HG03432 (cell line): ENCODE results near the gene AP5B1.

Experiments
- ATAC-seq: cut with Tn5 transposase; IDR thresholded peaks from one replicate; pipeline ENCODE4 v1.9.1; 2021; ENCODE audit warnings: mild to moderate bottlenecking, moderate library complexity; ENCODE audit not compliant: unreplicated experiment

AP5B1 gene

DNA sequence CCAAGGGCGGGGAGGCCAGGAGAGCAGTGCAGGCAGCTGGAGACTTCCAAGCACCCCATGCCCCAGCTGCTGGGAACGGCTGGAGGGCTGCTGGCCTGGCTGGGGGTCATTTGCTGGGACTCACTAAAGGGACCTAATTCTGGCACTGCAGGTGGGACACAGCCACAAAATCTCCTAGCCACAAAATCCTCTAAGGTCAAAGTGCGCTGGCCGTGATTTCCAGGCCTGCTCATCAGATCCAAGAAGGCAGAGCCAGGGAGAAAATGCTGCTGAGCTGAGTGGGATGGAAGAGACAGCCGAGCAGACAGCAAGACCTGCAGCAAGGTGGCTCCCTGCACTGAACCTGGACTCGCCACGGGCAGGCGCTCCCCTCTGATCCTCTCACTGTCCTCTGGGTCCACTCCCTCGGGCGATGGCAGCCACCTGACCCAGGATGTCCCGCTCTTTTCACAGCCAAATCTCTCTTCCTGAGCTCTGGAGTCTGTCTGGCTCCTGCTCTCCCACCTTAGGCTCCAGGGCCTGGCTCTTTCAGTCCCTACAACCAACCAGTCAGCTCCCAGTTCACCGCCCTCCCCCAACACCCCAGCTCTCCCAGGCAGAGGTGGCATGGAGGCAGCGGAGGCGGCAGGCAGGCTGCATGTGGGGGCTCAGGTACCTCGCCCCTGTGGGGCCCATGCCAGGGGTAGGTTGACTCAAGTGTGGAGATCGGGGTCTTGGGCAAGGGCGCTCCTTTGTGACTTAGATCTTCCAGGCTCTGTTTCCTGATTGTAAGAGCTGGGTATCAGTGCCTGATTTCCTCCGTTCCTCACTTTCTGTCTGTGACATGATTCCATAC is 20.6 kb upstream of the AP5B1 start:
- no peak for ATAC-seq

DNA sequence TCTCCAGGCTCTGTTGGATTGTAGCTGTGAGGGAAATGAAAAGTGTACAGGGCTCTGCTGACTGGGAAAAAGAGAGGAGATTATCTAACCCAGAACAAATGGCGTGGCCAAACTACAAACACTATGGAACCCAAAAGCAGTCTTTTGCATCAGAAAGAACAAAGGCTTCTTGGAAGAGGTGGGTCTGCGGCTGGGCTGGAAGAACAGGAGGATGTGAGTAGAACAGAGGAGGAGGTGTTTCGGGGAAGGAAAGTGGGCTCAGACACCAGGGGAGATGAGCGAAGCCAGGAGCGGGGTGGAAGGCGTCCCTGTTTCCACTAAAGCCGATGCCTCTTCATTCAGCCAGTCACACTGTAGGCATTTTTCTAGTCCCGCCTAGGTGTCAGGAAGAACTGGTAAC is 18.1 kb upstream of the AP5B1 start:
- no peak for ATAC-seq

DNA sequence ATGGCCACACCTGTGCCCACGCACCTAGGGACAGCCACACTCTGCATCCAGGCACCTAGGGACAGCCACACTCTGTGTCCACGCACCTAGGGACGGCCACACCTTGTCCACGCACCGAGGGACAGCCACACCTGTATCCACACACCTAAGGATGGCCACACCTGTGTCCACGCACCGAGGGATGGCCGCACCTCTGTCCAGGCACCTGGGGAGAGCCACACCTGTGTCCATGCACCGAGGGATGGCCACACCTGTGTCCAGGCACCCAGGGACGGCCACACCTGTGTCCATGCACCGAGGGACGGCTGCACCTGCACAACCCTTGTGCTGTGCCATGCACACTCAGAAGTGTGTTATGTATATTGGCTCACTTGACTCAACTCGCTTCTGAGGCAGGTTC is 16.9 kb upstream of the AP5B1 start:
- no peak for ATAC-seq

DNA sequence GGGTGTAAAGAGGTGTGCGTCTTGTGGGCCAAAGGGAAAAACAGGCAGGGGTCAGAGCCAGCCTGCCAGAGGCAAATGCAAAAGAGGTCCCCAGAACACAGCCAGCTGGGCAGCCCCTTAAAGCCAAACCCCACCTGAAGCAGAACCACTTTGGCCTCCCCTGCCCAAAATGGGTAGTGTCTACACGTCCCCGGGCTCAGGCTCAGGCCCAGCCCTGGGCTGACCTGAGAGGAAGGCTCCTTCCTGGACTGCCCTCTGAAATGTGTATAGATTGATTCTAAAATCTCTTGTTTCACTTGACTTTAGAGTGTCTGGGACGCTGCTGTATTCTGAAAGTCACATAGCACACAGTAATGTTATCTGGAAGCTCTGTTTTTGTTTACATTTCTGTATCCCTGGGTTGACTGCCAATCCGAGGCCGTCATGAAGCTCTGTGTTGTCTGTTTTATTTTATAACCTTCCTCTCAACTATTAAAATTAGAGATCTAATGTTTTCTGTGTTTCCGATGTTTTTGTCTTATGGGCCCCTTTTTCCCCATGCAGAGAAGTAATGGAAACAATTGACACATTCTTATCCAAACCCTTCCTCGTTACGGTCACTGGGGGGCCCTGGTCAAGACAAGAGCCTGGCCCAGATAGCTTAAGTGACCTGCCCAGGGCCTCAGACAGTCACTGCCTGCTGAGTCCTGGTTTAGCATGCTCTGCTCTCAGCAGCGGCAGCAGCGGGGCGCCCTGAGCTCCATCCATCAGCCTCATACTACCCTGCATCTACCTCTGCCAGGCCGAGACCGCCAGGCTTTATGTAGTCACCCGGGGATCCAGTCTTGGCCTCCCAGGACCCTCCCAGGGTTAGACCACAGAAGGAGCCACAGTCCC is 16.2 kb upstream of the AP5B1 start:
- no peak for ATAC-seq

DNA sequence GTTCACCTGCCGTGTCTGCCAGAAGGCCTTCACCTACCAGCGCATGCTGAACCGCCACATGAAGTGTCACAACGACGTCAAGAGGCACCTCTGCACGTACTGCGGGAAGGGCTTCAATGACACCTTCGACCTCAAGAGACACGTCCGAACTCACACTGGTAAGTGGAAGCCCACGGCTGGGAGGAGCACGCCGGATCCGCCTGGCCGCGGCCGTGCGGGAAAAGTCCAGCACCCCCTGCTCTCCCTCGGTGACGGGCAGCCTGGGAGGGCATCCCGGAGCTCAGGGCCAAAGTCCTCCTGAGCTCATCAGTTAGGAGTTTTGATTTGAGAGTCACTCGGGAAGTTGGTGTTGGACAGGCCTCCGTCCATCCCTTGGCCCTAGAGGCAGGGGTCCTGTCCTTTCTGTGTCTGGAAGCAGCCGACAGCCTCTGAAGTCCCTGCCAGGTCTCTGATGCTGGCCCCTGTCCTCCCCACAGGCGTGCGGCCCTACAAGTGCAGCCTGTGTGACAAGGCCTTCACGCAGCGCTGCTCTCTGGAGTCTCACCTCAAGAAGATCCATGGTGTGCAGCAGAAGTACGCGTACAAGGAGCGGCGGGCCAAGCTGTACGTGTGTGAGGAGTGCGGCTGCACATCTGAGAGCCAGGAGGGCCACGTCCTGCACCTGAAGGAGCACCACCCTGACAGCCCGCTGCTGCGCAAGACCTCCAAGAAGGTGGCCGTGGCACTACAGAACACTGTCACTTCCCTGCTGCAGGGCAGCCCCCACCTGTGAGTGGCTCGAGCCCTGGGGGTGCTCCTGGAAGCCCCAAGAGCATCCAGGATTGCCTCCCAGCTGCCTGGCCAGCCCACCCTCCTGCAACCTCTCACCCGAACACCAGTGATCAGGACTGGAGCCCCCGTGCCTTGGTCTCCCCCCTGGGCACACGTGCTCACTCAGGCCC is 14.1 kb upstream of the AP5B1 start:
- ATAC-seq = no peak

GRCh38 chr11:65793625-65794400 is 13.0 kb upstream of the AP5B1 start:
- no peak for ATAC-seq

DNA sequence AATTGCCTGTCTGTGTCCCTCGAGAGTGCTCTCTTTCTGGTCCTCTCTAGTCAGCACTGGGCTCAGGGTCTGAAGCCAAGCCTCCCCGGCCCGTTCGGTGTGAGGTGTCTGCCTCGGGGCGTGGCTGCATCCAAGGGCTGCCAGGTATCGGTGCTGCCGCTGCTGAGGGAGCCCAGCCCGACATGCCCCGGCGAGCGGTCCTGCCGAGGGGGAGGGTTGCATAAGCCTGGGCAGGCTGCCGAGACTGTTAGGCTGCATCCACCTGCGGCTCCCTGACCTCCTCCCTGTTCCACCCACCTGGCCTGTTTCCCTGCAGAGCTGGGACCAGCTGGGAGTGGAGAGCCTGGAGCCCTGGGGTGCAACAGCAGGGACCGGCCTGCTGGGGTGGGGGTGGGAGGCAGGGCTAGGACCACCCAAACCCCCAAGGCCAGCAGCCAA is 12.4 kb upstream of the AP5B1 start:
- ATAC-seq = no peak

GRCh38 chr11:65792456-65792855 is 11.7 kb upstream of the AP5B1 start:
- ATAC-seq = no peak

- ATAC-seq = peak; percentile 90
Observed at GRCh38 chr11:65791719-65792213, 11.0 kb upstream of the AP5B1 start.

- peak; percentile 10 for ATAC-seq
Observed at GRCh38 chr11:65790902-65791650, 10.3 kb upstream of the AP5B1 start.

- no peak for ATAC-seq
Observed at GRCh38 chr11:65790104-65790901, 9.5 kb upstream of the AP5B1 start.

DNA sequence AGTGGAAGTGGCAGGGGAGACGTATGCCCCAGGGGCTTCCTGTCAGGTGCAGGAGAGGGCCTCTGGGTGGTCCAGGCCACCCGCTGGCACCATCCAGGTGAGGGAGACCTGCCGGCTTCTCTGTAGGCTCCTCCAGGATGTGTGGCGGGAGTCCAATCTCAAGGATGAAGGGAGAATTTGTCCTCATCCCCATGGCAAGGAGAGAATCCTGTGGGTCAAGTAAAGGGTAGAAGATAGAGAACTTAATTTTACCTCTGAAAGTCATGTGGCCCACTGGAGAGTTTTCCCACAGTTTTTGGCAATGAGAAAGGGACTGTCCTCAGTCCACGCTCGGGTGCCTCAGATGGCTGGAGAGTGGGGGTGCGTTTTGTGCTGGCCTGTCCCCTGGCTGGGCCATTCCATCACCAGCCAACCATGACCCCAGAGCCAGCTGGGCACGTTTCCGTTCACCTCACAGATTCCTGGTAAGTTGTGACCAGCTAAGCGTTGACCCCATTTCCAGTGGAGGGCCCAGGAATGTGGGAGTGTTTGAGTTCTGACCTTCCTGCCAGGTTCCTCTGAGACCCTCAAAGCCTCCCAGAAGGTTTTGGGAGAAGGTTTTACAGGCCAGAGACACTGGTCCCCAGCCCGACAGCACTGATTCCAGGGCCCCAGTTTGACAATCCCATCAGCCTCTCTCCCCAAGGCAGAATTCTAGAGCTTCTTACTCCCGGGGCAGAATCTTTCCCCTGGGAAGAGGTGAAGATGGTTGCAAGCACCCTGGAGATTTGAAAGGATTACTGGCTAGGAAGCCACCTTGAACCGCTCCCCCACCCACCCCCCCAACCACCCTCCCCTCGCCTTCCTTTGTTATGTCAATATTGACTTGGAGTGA is 8.7 kb upstream of the AP5B1 start:
- ATAC-seq = no peak

- no peak for ATAC-seq
Observed at GRCh38 chr11:65788821-65789220, 8.0 kb upstream of the AP5B1 start.

DNA sequence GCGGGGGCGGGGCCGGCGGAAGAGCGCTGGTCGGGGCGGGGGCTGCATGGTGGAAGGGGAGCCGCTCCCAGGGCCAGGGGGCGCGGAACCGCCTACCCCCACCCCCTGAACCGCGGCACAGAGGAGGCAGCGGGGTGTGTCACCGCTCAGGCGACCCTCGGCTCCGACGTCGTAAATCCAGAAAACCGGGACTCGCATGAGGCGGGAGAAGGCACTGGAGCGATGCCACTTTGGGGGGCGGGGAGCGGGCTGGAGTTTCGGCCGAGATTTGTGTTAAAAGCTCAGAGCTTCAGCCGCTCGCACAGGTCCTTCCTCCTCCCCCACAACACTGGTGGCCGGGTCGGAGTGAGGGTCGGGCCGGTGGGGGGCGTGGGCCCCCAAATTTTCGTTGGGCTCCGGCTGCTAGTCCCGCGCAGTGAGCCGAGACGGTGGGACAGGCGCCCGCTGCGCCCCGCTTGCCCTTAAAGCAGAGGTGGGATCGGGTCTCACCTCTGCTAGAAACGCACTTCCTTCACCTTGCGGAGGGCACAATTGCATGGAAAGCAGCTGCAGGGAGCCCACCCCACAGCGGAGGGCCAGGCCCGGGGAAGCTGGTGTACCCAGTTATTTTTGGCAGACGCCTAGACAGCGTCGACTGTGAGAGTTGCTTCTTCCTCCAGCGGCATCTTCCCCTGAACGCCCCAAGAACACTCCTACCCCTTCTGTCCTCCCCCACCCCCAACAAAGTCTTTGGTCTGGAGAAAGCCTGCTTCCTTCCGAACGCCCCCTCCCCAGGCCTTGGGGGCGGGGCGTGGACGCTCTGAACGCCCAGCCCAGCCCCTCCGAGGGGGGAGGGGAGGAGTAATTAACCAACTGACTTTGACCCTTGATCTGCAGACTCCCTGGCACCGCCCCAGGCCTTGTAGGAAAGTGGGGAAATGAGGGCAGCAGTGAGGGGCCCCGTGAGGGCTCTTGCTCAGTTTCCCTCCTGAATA is 7.2 kb upstream of the AP5B1 start:
- no peak for ATAC-seq

- ATAC-seq = no peak
Observed at GRCh38 chr11:65786786-65787636, 6.2 kb upstream of the AP5B1 start, which contains the start of gene OVOL1. Gene OVOL1, plus strand, starts transcription at chr11:65787063. Its CDS starts 311 bp downstream, at chr11:65787374.
